H9 (cell line): Measurements from ENCODE around the gene KATNA1. TPM values are rescaled to one million over a fixed set of nuclear protein-coding genes. Genes with fewer than 3 reads are reported as not detected.

Experiments
- DNase-seq: peaks from one replicate; pipeline ENCODE4 v3.0.0-alpha.2; 2017
- H2AFZ ChIP-seq: one replicate; pipeline ENCODE4 v1.6.1; 2013; ENCODE audit warnings: mild to moderate bottlenecking, low read length, control low read depth, moderate library complexity
- H2AK5ac ChIP-seq: 2 replicates; pipeline ENCODE4 v1.6.1; 2013; ENCODE audit warnings: low read length, control low read depth, mixed read lengths; ENCODE audit not compliant: insufficient read length
- H2BK120ac ChIP-seq: one replicate; pipeline ENCODE4 v1.6.1; 2013; ENCODE audit warnings: low read depth, mild to moderate bottlenecking, low read length, control low read depth, inconsistent platforms; ENCODE audit not compliant: poor library complexity, severe bottlenecking
- H2BK12ac ChIP-seq: 2 replicates; pipeline ENCODE4 v1.6.1; 2013; ENCODE audit warnings: low read length, control low read depth, mixed read lengths, low read depth; ENCODE audit not compliant: insufficient read length
- H2BK15ac ChIP-seq: 2 replicates; pipeline ENCODE4 v1.6.1; 2013; ENCODE audit warnings: low read depth, low read length, control low read depth
- H2BK20ac ChIP-seq: one replicate; pipeline ENCODE4 v1.6.1; 2013; ENCODE audit warnings: low read depth, mild to moderate bottlenecking, low read length, control low read depth, inconsistent platforms; ENCODE audit not compliant: poor library complexity, severe bottlenecking
- H2BK5ac ChIP-seq: 2 replicates; pipeline ENCODE4 v1.6.1; 2013; ENCODE audit warnings: low read length, control low read depth, mixed read lengths; ENCODE audit not compliant: insufficient read length
- H3K14ac ChIP-seq: 2 replicates; pipeline ENCODE4 v1.6.1; 2013; ENCODE audit warnings: low read length, control low read depth; ENCODE audit not compliant: insufficient read depth
- H3K18ac ChIP-seq: 2 replicates; pipeline ENCODE4 v1.6.1; 2013; ENCODE audit warnings: low read depth, mild to moderate bottlenecking, mixed read lengths, low read length, control low read depth; ENCODE audit not compliant: insufficient read length
- H3K23ac ChIP-seq: 2 replicates; pipeline ENCODE4 v1.6.1; 2013; ENCODE audit warnings: low read length, control low read depth, mixed read lengths, low read depth; ENCODE audit not compliant: insufficient read length
- H3K23me2 ChIP-seq: 2 replicates; pipeline ENCODE4 v1.6.1; 2013; ENCODE audit warnings: low read depth, mild to moderate bottlenecking, mixed read lengths, low read length, control low read depth; ENCODE audit not compliant: insufficient read length, poor library complexity, severe bottlenecking
- H3K27ac ChIP-seq: 2 replicates; pipeline ENCODE4 v1.5.1; 2013; ENCODE audit warnings: low read length, control low read depth, mixed read lengths, low read depth; ENCODE audit not compliant: insufficient read length
- H3K27me3 ChIP-seq: 2 replicates; pipeline ENCODE4 v1.6.1; 2013; ENCODE audit warnings: low read length, control low read depth, inconsistent platforms; ENCODE audit not compliant: insufficient read depth
- H3K4ac ChIP-seq: 2 replicates; pipeline ENCODE4 v1.6.1; 2013; ENCODE audit warnings: low read depth, mild to moderate bottlenecking, control low read depth, inconsistent platforms, low read length, moderate library complexity
- H3K4me1 ChIP-seq: 2 replicates; pipeline ENCODE4 v1.6.1; 2013; ENCODE audit warnings: low read length, control low read depth, inconsistent platforms; ENCODE audit not compliant: insufficient read depth
- H3K4me2 ChIP-seq: 2 replicates; pipeline ENCODE4 v1.6.1; 2013; ENCODE audit warnings: low read length, control low read depth, mixed read lengths; ENCODE audit not compliant: insufficient read length, insufficient read depth
- H3K56ac ChIP-seq: 2 replicates; pipeline ENCODE4 v1.6.1; 2013; ENCODE audit warnings: low read depth, mild to moderate bottlenecking, mixed read lengths, low read length, control low read depth; ENCODE audit not compliant: insufficient read length
- H3K79me1 ChIP-seq: 2 replicates; pipeline ENCODE4 v1.6.1; 2013; ENCODE audit warnings: low read depth, mild to moderate bottlenecking, moderate library complexity, low read length, control low read depth, inconsistent platforms; ENCODE audit not compliant: insufficient read depth, poor library complexity, severe bottlenecking
- H3K79me2 ChIP-seq: 2 replicates; pipeline ENCODE4 v1.6.1; 2013; ENCODE audit warnings: low read length, control low read depth, inconsistent platforms; ENCODE audit not compliant: insufficient read depth
- H3K9ac ChIP-seq: 2 replicates; pipeline ENCODE4 v1.6.1; 2013; ENCODE audit warnings: low read length, control low read depth, mixed read lengths; ENCODE audit not compliant: insufficient read length; ENCODE audit errors: extremely low read depth
- H3K9me3 ChIP-seq: one replicate; pipeline ENCODE4 v1.6.1; 2013; ENCODE audit warnings: low read depth, low read length, inconsistent platforms; ENCODE audit not compliant: control insufficient read depth
- H3T11ph ChIP-seq: one replicate; pipeline ENCODE4 v1.6.1; 2013; ENCODE audit warnings: mild to moderate bottlenecking, low read length, control low read depth, inconsistent platforms
- H4K20me1 ChIP-seq: one replicate; pipeline ENCODE4 v1.6.1; 2013; ENCODE audit not compliant: control insufficient read depth, insufficient read length, insufficient read depth
- H4K5ac ChIP-seq: 2 replicates; pipeline ENCODE4 v1.6.1; 2013; ENCODE audit warnings: low read depth, mild to moderate bottlenecking, mixed read lengths, low read length, control low read depth; ENCODE audit not compliant: insufficient read length
- H4K8ac ChIP-seq: replicated peaks from 2 replicates; pipeline ENCODE4 v1.6.1; 2013; ENCODE audit warnings: low read length, control low read depth, mixed read lengths, low read depth; ENCODE audit not compliant: insufficient read length
- H4K91ac ChIP-seq: 2 replicates; pipeline ENCODE4 v1.6.1; 2013; ENCODE audit warnings: low read depth, mild to moderate bottlenecking, moderate library complexity, mixed read lengths, low read length, control low read depth; ENCODE audit not compliant: insufficient read length
- H3K27ac Mint-ChIP-seq, 3 experiments: 2 replicates in 2 of 3; 3 replicates in 1 of 3; pipeline ENCODE4 v1.8.0; 2020 to 2021; ENCODE audit warnings: mixed read lengths in 3 of 3, mild to moderate bottlenecking in 1 of 3, moderate library complexity in 1 of 3
- H3K27me3 Mint-ChIP-seq: 2 replicates; pipeline ENCODE4 v1.8.0; 2021; ENCODE audit warnings: low read depth, mild to moderate bottlenecking, moderate library complexity, mixed read lengths
- H3K36me3 Mint-ChIP-seq, 3 experiments: 2 replicates in 2 of 3; 3 replicates in 1 of 3; pipeline ENCODE4 v1.8.0; 2020 to 2021; ENCODE audit warnings: low read depth in 3 of 3, mixed read lengths in 3 of 3; ENCODE audit not compliant: insufficient read depth in 1 of 3
- H3K4me1 Mint-ChIP-seq, 2 experiments: 2 replicates each; pipeline ENCODE4 v1.8.0; 2020; ENCODE audit warnings: mixed read lengths in 2 of 2
- H3K4me3 Mint-ChIP-seq, 2 experiments: 2 replicates in 1 of 2; 3 replicates in 1 of 2; pipeline ENCODE4 v1.8.0; 2020 to 2021; ENCODE audit warnings: mild to moderate bottlenecking in 2 of 2, mixed read lengths in 2 of 2, moderate library complexity in 1 of 2
- H3K9me3 Mint-ChIP-seq, 2 experiments: 2 replicates in 1 of 2; 3 replicates in 1 of 2; pipeline ENCODE4 v1.8.0; 2020; ENCODE audit warnings: mild to moderate bottlenecking in 2 of 2, mixed read lengths in 2 of 2, moderate library complexity in 1 of 2
- WGBS: extraction: QIAGEN DNeasy Blood & Tissue Kit; methylation state at CpG from one replicate; pipeline ENCODE4 v1.1.7; 2013; ENCODE audit warnings: missing lambda C conversion rate, low lambda C conversion rate, mixed read lengths; ENCODE audit not compliant: insufficient read length; ENCODE audit errors: extremely low coverage; 5-methylcytosine and 5-hydroxymethylcytosine counted together
- total RNA-seq: library from RNA; stranded (reverse); gene quantifications from 2 replicates; pipeline ENCODE4 v1.2.1, GENCODE V29; 2021
- TF ChIP-seq, protein P1 (sequence below): fragments of 200-600 bp; sonication (generic); conservative IDR thresholded peaks from 3 replicates; pipeline ENCODE4 v1.8.0; 2021; ENCODE audit warnings: antibody characterized with exemption, mild to moderate bottlenecking

The KATNA1 gene
- total RNA-seq, 1 experiment from 2014 or later: 18.3 TPM

DNA sequence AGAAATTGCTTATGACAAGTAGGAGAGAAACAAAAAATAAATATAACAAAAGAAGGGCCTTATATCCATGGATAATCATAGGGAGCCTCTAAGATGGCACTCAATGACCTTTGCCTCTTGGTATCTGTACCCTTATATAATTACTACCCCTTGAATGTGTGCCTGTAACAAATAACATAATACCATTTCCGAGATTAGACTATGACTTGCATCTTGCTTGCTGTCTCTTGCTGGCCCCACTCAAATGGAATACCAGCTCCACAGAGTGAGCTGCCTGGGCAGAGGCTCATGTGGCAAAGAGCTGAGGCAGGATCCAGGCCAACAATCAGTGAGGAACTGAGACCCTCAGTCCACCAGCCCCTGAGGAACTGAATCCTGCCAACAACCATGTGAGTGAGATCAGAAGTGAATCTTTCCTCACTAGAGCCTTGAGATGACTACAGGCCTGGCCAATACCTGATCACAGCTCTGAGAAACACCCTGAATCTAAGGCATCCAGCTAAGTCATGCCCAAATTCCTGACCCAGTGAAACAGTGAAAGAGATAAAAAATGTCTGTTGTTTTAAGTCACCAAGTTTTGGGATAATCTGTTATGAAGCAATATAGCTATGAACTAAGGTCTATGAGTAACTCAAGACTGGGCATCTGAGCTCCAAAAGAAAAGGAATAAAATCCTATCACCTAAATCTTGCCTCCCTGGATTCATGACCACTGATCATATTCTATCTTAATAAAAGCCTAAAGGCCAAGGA, 5.5 kb downstream of the KATNA1 start:
- no peak overlapping the region for H2AFZ ChIP-seq
- WGBS: no CpG with 5 or more reads among the region's 1 CpG

More for the DNA sequence above, 5.5 kb downstream of the KATNA1 start:
- no peaks in the 10 kb centered on the region for H3K27me3 ChIP-seq
- H3K4me2 ChIP-seq: no peak overlapping the region
- TF ChIP-seq, protein P1, sequence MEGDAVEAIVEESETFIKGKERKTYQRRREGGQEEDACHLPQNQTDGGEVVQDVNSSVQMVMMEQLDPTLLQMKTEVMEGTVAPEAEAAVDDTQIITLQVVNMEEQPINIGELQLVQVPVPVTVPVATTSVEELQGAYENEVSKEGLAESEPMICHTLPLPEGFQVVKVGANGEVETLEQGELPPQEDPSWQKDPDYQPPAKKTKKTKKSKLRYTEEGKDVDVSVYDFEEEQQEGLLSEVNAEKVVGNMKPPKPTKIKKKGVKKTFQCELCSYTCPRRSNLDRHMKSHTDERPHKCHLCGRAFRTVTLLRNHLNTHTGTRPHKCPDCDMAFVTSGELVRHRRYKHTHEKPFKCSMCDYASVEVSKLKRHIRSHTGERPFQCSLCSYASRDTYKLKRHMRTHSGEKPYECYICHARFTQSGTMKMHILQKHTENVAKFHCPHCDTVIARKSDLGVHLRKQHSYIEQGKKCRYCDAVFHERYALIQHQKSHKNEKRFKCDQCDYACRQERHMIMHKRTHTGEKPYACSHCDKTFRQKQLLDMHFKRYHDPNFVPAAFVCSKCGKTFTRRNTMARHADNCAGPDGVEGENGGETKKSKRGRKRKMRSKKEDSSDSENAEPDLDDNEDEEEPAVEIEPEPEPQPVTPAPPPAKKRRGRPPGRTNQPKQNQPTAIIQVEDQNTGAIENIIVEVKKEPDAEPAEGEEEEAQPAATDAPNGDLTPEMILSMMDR: no peak
- H3K4ac ChIP-seq: no peak overlapping the region
- H3K27ac Mint-ChIP-seq: peak overlapping the region in 1 of 3 experiments; percentile 51; a peak in 2 of 7 replicates
- H3K9ac ChIP-seq: no peak overlapping the region
- no peak overlapping the region for H3K18ac ChIP-seq
- H3K4me3 Mint-ChIP-seq: no peak overlapping the region
- H3K9me3 ChIP-seq: no peaks in the 10 kb centered on the region
- no peaks in the 10 kb centered on the region for H3K27me3 Mint-ChIP-seq
- no peaks in the 10 kb centered on the region for H3K4me1 ChIP-seq
- no peak overlapping the region for H2BK20ac ChIP-seq
- H3K23ac ChIP-seq: no peak overlapping the region
- no peak overlapping the region for H2BK120ac ChIP-seq
- H3K9me3 Mint-ChIP-seq: no peaks in the 10 kb centered on the region
- H3T11ph ChIP-seq: no peak overlapping the region
- no peak overlapping the region for H4K5ac ChIP-seq
- no peaks in the 10 kb centered on the region for H4K20me1 ChIP-seq
- peaks cover 3 to 8% of the 10 kb centered on the region in 2 experiments; a peak in 3 of 4 replicates for H3K4me1 Mint-ChIP-seq
- no peak overlapping the region for H4K91ac ChIP-seq
- no peak overlapping the region for H2AK5ac ChIP-seq
- peaks cover 0 to 4% (median 0%) of the 10 kb centered on the region in 3 experiments; a peak in 3 of 7 replicates for H3K36me3 Mint-ChIP-seq
- H2BK15ac ChIP-seq: no peak overlapping the region
- no peak for DNase-seq
- no peak overlapping the region for H4K8ac ChIP-seq
- H3K23me2 ChIP-seq: peaks cover 4% of the 10 kb centered on the region
- peaks cover 3% of the 10 kb centered on the region for H3K79me1 ChIP-seq
- H3K79me2 ChIP-seq: peaks cover 5% of the 10 kb centered on the region; the same call in 1 of the 2 replicates
- H2BK5ac ChIP-seq: no peak overlapping the region
- H3K14ac ChIP-seq: no peak overlapping the region
- H3K56ac ChIP-seq: no peak overlapping the region
- H3K27ac ChIP-seq: no peak overlapping the region
- no peak overlapping the region for H2BK12ac ChIP-seq
